Stimulated activated naive CD8-positive, alpha-beta T cell treated with anti-CD3 and anti-CD28 coated beads, Interleukin-15, amount 100 ng/mL, for 72 hours (primary cell): ENCODE measurements around the gene SUCO.
"Not testable (repeated sequence)": the region's sequence is repeated elsewhere in the genome, so short reads cannot be mapped to it uniquely, and the experiment has no call there.

Source experiments
- ATAC-seq: fragments of 150-1000 bp; cut with Tn5 transposase; 2 replicates; pipeline ENCODE4 v1.10.0; 2021; ENCODE audit warnings: mild to moderate bottlenecking, moderate library complexity
- DNase-seq, 2 donors: peaks; one replicate each; pipeline ENCODE4 v3.0.0; 2021 to 2022
- H3K27ac Mint-ChIP-seq, 2 donors: one replicate each; pipeline ENCODE4 v1.8.0; 2022; ENCODE audit warnings: mild to moderate bottlenecking in 2 of 2, mixed read lengths in 2 of 2, moderate library complexity in 2 of 2
- H3K27me3 Mint-ChIP-seq: one replicate; pipeline ENCODE4 v1.8.0; 2022; ENCODE audit warnings: mixed read lengths
- H3K4me1 Mint-ChIP-seq: one replicate; pipeline ENCODE4 v1.8.0; 2022; ENCODE audit warnings: mild to moderate bottlenecking, mixed read lengths
- H3K4me3 Mint-ChIP-seq, 2 donors: one replicate each; pipeline ENCODE4 v1.8.0; 2022; ENCODE audit warnings: mild to moderate bottlenecking in 2 of 2, mixed read lengths in 2 of 2, moderate library complexity in 1 of 2
- H3K9me3 Mint-ChIP-seq, 2 donors: one replicate each; pipeline ENCODE4 v1.8.0; 2022; ENCODE audit warnings: mixed read lengths in 2 of 2

SUCO gene

GRCh38 chr1:172605641-172606040 is 72.7 kb downstream of the SUCO start:
- no peaks in the 10 kb centered on the region for H3K4me1 Mint-ChIP-seq
- H3K27ac Mint-ChIP-seq = no peak overlapping the region
- no peaks in the 10 kb centered on the region for H3K9me3 Mint-ChIP-seq
- no peaks in the 10 kb centered on the region for H3K27me3 Mint-ChIP-seq
- ATAC-seq (no peak), DNase-seq (no peak)
- no peak overlapping the region for H3K4me3 Mint-ChIP-seq

GRCh38 chr1:172607145-172607544 is 74.2 kb downstream of the SUCO start:
- Mint-ChIP-seq H3K4me1 (no peaks in the 10 kb centered on the region), H3K9me3 (no peaks in the 10 kb centered on the region), H3K4me3 (no peak overlapping the region), H3K27ac (no peak overlapping the region), H3K27me3 (no peaks in the 10 kb centered on the region)
- DNase-seq (no peak), ATAC-seq (no peak)

- H3K27me3 Mint-ChIP-seq = no peaks in the 10 kb centered on the region
- no peak overlapping the region for H3K27ac Mint-ChIP-seq
- no peak overlapping the region for H3K4me3 Mint-ChIP-seq
- no peaks in the 10 kb centered on the region for H3K4me1 Mint-ChIP-seq
- H3K9me3 Mint-ChIP-seq = no peaks in the 10 kb centered on the region
- ATAC-seq (no peak), DNase-seq (no peak)
Measured at GRCh38 chr1:172608098-172608601, 75.2 kb downstream of the SUCO start.

- Mint-ChIP-seq H3K27ac (no peak overlapping the region), H3K4me3 (no peak overlapping the region), H3K27me3 (no peaks in the 10 kb centered on the region), H3K9me3 (no peaks in the 10 kb centered on the region), H3K4me1 (no peaks in the 10 kb centered on the region)
- DNase-seq (no peak), ATAC-seq (peak; percentile 69)
Measured at GRCh38 chr1:172609528-172609927, 76.6 kb downstream of the SUCO start.

GRCh38 chr1:172612478-172612877 is 79.5 kb downstream of the SUCO start:
- Mint-ChIP-seq H3K4me1 (no peaks in the 10 kb centered on the region), H3K27me3 (peaks cover 20% of the 10 kb centered on the region)

GRCh38 chr1:172613294-172613693 is 80.3 kb downstream of the SUCO start:
- ATAC-seq (no peak), DNase-seq (no peak)
- Mint-ChIP-seq H3K4me3 (no peak overlapping the region), H3K27ac (no peak overlapping the region), H3K27me3 (peaks cover 20% of the 10 kb centered on the region), H3K9me3 (peaks cover 18 to 26% of the 10 kb centered on the region in 2 donors), H3K4me1 (no peaks in the 10 kb centered on the region)

More at GRCh38 chr1:172612478-172612877, 79.5 kb downstream of the SUCO start:
- DNase-seq (no peak), ATAC-seq (no peak)
- peaks cover 14 to 23% of the 10 kb centered on the region in 2 donors for H3K9me3 Mint-ChIP-seq
- no peak overlapping the region for H3K4me3 Mint-ChIP-seq
- H3K27ac Mint-ChIP-seq = no peak overlapping the region

- no peak for ATAC-seq
- H3K27ac Mint-ChIP-seq = no peak overlapping the region
- peaks cover 20% of the 10 kb centered on the region for H3K27me3 Mint-ChIP-seq
- no peak for DNase-seq
- no peak overlapping the region for H3K4me3 Mint-ChIP-seq
- H3K9me3 Mint-ChIP-seq = peaks cover 28 to 39% of the 10 kb centered on the region in 2 donors
- no peaks in the 10 kb centered on the region for H3K4me1 Mint-ChIP-seq
Measured at GRCh38 chr1:172616195-172616594, 83.2 kb downstream of the SUCO start.

- H3K4me3 Mint-ChIP-seq = no peak overlapping the region
- H3K4me1 Mint-ChIP-seq = no peaks in the 10 kb centered on the region
- no peak for DNase-seq
- no peak overlapping the region for H3K27ac Mint-ChIP-seq
- peaks cover 32 to 43% of the 10 kb centered on the region in 2 donors for H3K9me3 Mint-ChIP-seq
- H3K27me3 Mint-ChIP-seq = peaks cover 20% of the 10 kb centered on the region
- ATAC-seq = no peak
Measured at GRCh38 chr1:172616636-172617035, 83.7 kb downstream of the SUCO start.

- not testable (repeated sequence) for H3K27ac Mint-ChIP-seq, H3K4me1 Mint-ChIP-seq, ATAC-seq, H3K4me3 Mint-ChIP-seq, DNase-seq
- peaks cover 34 to 40% of the 10 kb centered on the region in 2 donors for H3K9me3 Mint-ChIP-seq
- peaks cover 23% of the 10 kb centered on the region for H3K27me3 Mint-ChIP-seq
Measured at GRCh38 chr1:172620603-172621002, 87.7 kb downstream of the SUCO start.

GRCh38 chr1:172622541-172622940 is 89.6 kb downstream of the SUCO start:
- H3K4me3 Mint-ChIP-seq = no peak overlapping the region
- no peak for ATAC-seq
- peaks cover 3% of the 10 kb centered on the region for H3K4me1 Mint-ChIP-seq
- no peak overlapping the region for H3K27ac Mint-ChIP-seq
- no peak for DNase-seq
- peaks cover 21 to 22% of the 10 kb centered on the region in 2 donors for H3K9me3 Mint-ChIP-seq
- H3K27me3 Mint-ChIP-seq = peaks cover 19% of the 10 kb centered on the region

- peaks cover 19% of the 10 kb centered on the region for H3K27me3 Mint-ChIP-seq
- H3K4me3 Mint-ChIP-seq = no peak overlapping the region
- DNase-seq (no peak), ATAC-seq (no peak)
- peaks cover 15% of the 10 kb centered on the region for H3K4me1 Mint-ChIP-seq
- H3K9me3 Mint-ChIP-seq = peaks cover 18 to 19% of the 10 kb centered on the region in 2 donors
- H3K27ac Mint-ChIP-seq = no peak overlapping the region
Measured at GRCh38 chr1:172623748-172624147, 90.8 kb downstream of the SUCO start.

- Mint-ChIP-seq H3K4me3 (no peak overlapping the region), H3K9me3 (peaks cover 0 to 5% of the 10 kb centered on the region in 2 donors), H3K27ac (no peak overlapping the region), H3K27me3 (peaks cover 29% of the 10 kb centered on the region), H3K4me1 (peaks cover 37% of the 10 kb centered on the region)
- DNase-seq (no peak), ATAC-seq (no peak)
Measured at GRCh38 chr1:172626845-172627244, 93.9 kb downstream of the SUCO start.

GRCh38 chr1:172627702-172628101 is 94.8 kb downstream of the SUCO start:
- Mint-ChIP-seq H3K27me3 (peaks cover 36% of the 10 kb centered on the region), H3K4me1 (peaks cover 37% of the 10 kb centered on the region), H3K27ac (no peak overlapping the region), H3K9me3 (peaks cover 0 to 5% of the 10 kb centered on the region in 2 donors), H3K4me3 (no peak overlapping the region)
- peak; percentile 91 for ATAC-seq
- no peak for DNase-seq

GRCh38 chr1:172628401-172628800 is 95.5 kb downstream of the SUCO start:
- H3K4me1 Mint-ChIP-seq = peaks cover 43% of the 10 kb centered on the region
- peaks cover 0 to 5% of the 10 kb centered on the region in 2 donors for H3K9me3 Mint-ChIP-seq
- H3K4me3 Mint-ChIP-seq = peak overlapping the region in 1 of 2 donors; percentile 7
- peaks cover 35% of the 10 kb centered on the region for H3K27me3 Mint-ChIP-seq
- ATAC-seq = no peak
- DNase-seq = no peak
- no peak overlapping the region for H3K27ac Mint-ChIP-seq

- H3K4me1 Mint-ChIP-seq = peaks cover 43% of the 10 kb centered on the region
- ATAC-seq (no peak), DNase-seq (no peak)
- no peak overlapping the region for H3K4me3 Mint-ChIP-seq
- no peaks in the 10 kb centered on the region for H3K9me3 Mint-ChIP-seq
- H3K27ac Mint-ChIP-seq = peak overlapping the region in 1 of 2 donors; percentile 30
- H3K27me3 Mint-ChIP-seq = peaks cover 28% of the 10 kb centered on the region
Measured at GRCh38 chr1:172629170-172629569, 96.2 kb downstream of the SUCO start.

GRCh38 chr1:172629638-172630037 is 96.7 kb downstream of the SUCO start:
- Mint-ChIP-seq H3K4me3 (no peak overlapping the region), H3K27me3 (peaks cover 28% of the 10 kb centered on the region), H3K27ac (no peak overlapping the region), H3K9me3 (no peaks in the 10 kb centered on the region), H3K4me1 (peaks cover 43% of the 10 kb centered on the region)
- no peak for DNase-seq
- peak; percentile 63 for ATAC-seq
